SK-N-SH (cell line): ENCODE measurements around the gene WDR27.

Experiments
- EP300 ChIP-seq, 2 experiments: IDR thresholded peaks; 2 replicates each; pipeline versions ENCODE4 v1.4.0 to v1.6.1; 2012; ENCODE audit warnings: borderline replicate concordance in 1 of 2, low read depth in 1 of 2, low read length in 1 of 2
- GATA2 ChIP-seq: sonication (generic); formaldehyde crosslinking; IDR thresholded peaks from 2 replicates; pipeline ENCODE4 v1.5.0; 2020; ENCODE audit warnings: mild to moderate bottlenecking, missing genetic modification reagents
- RXRA ChIP-seq: IDR thresholded peaks from 2 replicates; pipeline ENCODE4 v1.4.0; 2012; ENCODE audit warnings: low read depth, mild to moderate bottlenecking, borderline replicate concordance
- SIN3A ChIP-seq: IDR thresholded peaks from 2 replicates; pipeline ENCODE4 v1.6.1; 2012; ENCODE audit warnings: low read depth, mild to moderate bottlenecking, low read length, moderate library complexity, borderline replicate concordance
- TF ChIP-seq, protein P1 (sequence below): fragments of 200-600 bp; sonication (generic); IDR thresholded peaks from 2 replicates; pipeline ENCODE4 v1.6.1; 2017; ENCODE audit warnings: antibody characterized with exemption, mild to moderate bottlenecking, moderate library complexity
- TF ChIP-seq, protein P2 (sequence below): fragments of 150-350 bp; IDR thresholded peaks from 2 replicates; pipeline ENCODE4 v1.6.1; 2017; ENCODE audit warnings: antibody characterized with exemption, low read length, low read depth, borderline replicate concordance

DNA sequence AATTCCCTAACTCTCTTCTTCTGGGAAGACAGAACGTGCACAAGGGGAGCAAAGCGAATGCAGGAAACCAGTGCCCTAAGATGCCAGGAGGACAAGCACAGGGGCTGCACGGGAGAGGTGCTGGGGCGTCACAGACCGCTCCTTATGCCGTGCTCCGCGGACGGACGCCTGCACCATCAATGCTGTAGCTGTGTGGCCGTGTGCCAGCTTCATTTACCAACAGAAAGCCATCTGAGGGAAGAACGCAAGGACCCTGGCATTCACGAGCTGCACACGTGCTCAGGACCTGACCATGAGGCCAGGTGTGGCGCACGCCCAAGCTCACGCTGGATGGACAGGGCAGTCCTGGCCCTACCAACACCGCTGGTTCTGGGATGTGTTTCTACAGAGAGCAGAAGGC is 35.4 kb downstream of the WDR27 start:
- TF ChIP-seq, protein P1, sequence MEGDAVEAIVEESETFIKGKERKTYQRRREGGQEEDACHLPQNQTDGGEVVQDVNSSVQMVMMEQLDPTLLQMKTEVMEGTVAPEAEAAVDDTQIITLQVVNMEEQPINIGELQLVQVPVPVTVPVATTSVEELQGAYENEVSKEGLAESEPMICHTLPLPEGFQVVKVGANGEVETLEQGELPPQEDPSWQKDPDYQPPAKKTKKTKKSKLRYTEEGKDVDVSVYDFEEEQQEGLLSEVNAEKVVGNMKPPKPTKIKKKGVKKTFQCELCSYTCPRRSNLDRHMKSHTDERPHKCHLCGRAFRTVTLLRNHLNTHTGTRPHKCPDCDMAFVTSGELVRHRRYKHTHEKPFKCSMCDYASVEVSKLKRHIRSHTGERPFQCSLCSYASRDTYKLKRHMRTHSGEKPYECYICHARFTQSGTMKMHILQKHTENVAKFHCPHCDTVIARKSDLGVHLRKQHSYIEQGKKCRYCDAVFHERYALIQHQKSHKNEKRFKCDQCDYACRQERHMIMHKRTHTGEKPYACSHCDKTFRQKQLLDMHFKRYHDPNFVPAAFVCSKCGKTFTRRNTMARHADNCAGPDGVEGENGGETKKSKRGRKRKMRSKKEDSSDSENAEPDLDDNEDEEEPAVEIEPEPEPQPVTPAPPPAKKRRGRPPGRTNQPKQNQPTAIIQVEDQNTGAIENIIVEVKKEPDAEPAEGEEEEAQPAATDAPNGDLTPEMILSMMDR: no peak
- TF ChIP-seq, protein P2, sequence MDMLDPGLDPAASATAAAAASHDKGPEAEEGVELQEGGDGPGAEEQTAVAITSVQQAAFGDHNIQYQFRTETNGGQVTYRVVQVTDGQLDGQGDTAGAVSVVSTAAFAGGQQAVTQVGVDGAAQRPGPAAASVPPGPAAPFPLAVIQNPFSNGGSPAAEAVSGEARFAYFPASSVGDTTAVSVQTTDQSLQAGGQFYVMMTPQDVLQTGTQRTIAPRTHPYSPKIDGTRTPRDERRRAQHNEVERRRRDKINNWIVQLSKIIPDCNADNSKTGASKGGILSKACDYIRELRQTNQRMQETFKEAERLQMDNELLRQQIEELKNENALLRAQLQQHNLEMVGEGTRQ: no peak
- no peak for TF ChIP-seq EP300 (IDR thresholded peaks at IDR 0.05; ENCODE audit: borderline replicate concordance in 1 of 2, low read depth in 1 of 2, low read length in 1 of 2)
- TF ChIP-seq SIN3A: no peak
- no peak for TF ChIP-seq GATA2
- TF ChIP-seq RXRA: no peak
